DND-41 (cell line): ENCODE data around the gene PTPRA.

ENCODE experiments used
- ATAC-seq: fragments of 200-7000 bp; cut with Tn5 transposase; 3 replicates; pipeline ENCODE4 v1.9.1; 2021; ENCODE audit warnings: low read depth; ENCODE audit not compliant: insufficient read depth
- DNase-seq: peaks from one replicate; pipeline ENCODE4 v3.0.0-alpha.2; 2020
- H2AFZ ChIP-seq: 2 replicates; pipeline ENCODE4 v1.6.0; 2012; ENCODE audit warnings: low read depth, low read length
- H3K27ac ChIP-seq: 2 replicates; pipeline ENCODE4 v1.5.1; 2012; ENCODE audit warnings: low read length, inconsistent platforms
- H3K27me3 ChIP-seq: fragments of 200-600 bp; sonication (generic); 2 replicates; pipeline ENCODE4 v1.6.0; 2012; ENCODE audit warnings: low read length, mild to moderate bottlenecking, inconsistent platforms; ENCODE audit not compliant: insufficient read depth, poor library complexity
- H3K36me3 ChIP-seq: 2 replicates; pipeline ENCODE4 v1.5.1; 2012; ENCODE audit warnings: low read length, inconsistent platforms; ENCODE audit not compliant: insufficient read depth
- H3K4me1 ChIP-seq: 2 replicates; pipeline ENCODE4 v1.5.1; 2012; ENCODE audit warnings: mild to moderate bottlenecking, low read length; ENCODE audit not compliant: insufficient read depth
- H3K4me2 ChIP-seq: 2 replicates; pipeline ENCODE4 v1.6.0; 2012; ENCODE audit warnings: mild to moderate bottlenecking, moderate library complexity, low read length, inconsistent platforms; ENCODE audit not compliant: insufficient read depth
- H3K4me3 ChIP-seq, 2 experiments: fragments of 200-600 bp in 1 of 2; shearing (Covaris generic) in 1 of 2; 2 replicates each; pipeline ENCODE4 v1.5.1; 2012 to 2016; ENCODE audit warnings: inconsistent platforms in 2 of 2, low read length in 2 of 2, mild to moderate bottlenecking in 2 of 2, low read depth in 1 of 2, moderate library complexity in 1 of 2
- H3K79me2 ChIP-seq: 2 replicates; pipeline ENCODE4 v1.6.0; 2012; ENCODE audit warnings: low read length, inconsistent platforms; ENCODE audit not compliant: insufficient read depth
- H3K9ac ChIP-seq: 2 replicates; pipeline ENCODE4 v1.6.0; 2012; ENCODE audit warnings: low read depth, mild to moderate bottlenecking, inconsistent platforms, low read length, moderate library complexity
- H3K9me3 ChIP-seq: 2 replicates; pipeline ENCODE4 v1.5.1; 2012; ENCODE audit warnings: low read length, moderate library complexity, mild to moderate bottlenecking, inconsistent platforms; ENCODE audit not compliant: insufficient read depth, severe bottlenecking
- H4K20me1 ChIP-seq: 2 replicates; pipeline ENCODE4 v1.6.0; 2012; ENCODE audit warnings: low read length; ENCODE audit not compliant: insufficient read depth
- EZH2 ChIP-seq: IDR thresholded peaks from 3 replicates; pipeline ENCODE4 v1.6.1; 2012; ENCODE audit warnings: borderline replicate concordance, low read depth, mild to moderate bottlenecking, moderate library complexity, low read length, inconsistent platforms; ENCODE audit not compliant: severe bottlenecking
- TF ChIP-seq, protein P1 (sequence below): IDR thresholded peaks from 2 replicates; pipeline ENCODE4 v1.5.1; 2012; ENCODE audit warnings: borderline replicate concordance, low read length, moderate library complexity, mild to moderate bottlenecking; ENCODE audit not compliant: poor library complexity, severe bottlenecking; ENCODE audit errors: extremely low read depth

Gene PTPRA

DNA sequence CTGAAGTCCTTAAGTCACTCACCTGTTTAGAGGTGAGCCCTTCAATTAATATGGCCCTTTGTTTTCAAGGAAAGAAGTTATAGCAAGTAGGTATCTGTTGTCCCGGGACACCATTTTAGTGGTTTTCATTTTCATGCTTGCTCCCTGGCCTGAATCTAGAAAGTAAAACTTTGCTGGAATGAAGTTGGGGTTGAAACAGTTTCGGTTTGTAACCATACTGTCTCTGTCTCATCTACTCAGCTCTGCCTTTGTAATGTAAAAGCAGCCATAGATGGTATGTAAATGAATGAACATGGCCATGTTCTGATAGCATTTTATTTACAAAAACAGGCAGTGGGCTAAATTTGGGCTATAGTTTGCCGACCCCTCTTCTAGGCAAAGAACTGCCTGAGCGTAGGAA lies 105.2 kb downstream of the PTPRA start:
- Histone ChIP-seq H3K79me2 (peaks cover 3% of the 10 kb centered on the region), H3K4me3 (no peak overlapping the region), H3K27ac (no peak overlapping the region), H3K36me3 (peaks cover 5% of the 10 kb centered on the region; the same call in 1 of the 2 replicates), H3K27me3 (no peaks in the 10 kb centered on the region), H3K9me3 (no peaks in the 10 kb centered on the region), H2AFZ (no peak overlapping the region), H3K4me1 (no peaks in the 10 kb centered on the region), H3K4me2 (no peak overlapping the region), H3K9ac (no peak overlapping the region), H4K20me1 (peaks cover 6% of the 10 kb centered on the region; the same call in 1 of the 2 replicates)
- TF ChIP-seq EZH2, result no peak
- TF ChIP-seq, protein P1, sequence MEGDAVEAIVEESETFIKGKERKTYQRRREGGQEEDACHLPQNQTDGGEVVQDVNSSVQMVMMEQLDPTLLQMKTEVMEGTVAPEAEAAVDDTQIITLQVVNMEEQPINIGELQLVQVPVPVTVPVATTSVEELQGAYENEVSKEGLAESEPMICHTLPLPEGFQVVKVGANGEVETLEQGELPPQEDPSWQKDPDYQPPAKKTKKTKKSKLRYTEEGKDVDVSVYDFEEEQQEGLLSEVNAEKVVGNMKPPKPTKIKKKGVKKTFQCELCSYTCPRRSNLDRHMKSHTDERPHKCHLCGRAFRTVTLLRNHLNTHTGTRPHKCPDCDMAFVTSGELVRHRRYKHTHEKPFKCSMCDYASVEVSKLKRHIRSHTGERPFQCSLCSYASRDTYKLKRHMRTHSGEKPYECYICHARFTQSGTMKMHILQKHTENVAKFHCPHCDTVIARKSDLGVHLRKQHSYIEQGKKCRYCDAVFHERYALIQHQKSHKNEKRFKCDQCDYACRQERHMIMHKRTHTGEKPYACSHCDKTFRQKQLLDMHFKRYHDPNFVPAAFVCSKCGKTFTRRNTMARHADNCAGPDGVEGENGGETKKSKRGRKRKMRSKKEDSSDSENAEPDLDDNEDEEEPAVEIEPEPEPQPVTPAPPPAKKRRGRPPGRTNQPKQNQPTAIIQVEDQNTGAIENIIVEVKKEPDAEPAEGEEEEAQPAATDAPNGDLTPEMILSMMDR, result no peak
- DNase-seq, result no peak
- ATAC-seq, result no peak

DNA sequence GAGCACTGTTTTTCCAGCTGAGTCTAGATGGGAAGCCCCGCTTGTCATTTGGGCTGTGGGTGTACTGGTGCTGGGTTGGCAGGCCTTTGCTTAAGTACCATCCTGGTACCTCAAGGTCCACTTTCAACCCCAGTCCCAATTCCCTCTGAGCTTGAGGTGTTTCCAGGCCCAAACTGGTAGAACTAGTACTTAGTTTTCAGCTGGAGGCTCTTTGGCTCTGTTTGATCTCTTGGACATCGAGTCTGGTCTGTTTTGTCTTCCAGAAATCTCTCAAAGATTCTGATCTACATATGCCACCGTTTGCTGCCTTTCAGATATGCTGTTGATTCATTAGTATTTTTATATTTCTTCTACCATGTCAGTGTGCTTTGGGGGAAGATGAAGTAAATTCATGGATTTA lies 108.4 kb downstream of the PTPRA start:
- Histone ChIP-seq H3K9ac (no peak overlapping the region), H3K4me3 (no peak overlapping the region), H4K20me1 (peaks cover 9% of the 10 kb centered on the region; the same call in 1 of the 2 replicates), H3K27ac (no peak overlapping the region), H3K36me3 (peaks cover 29% of the 10 kb centered on the region), H3K4me2 (no peak overlapping the region), H3K79me2 (no peaks in the 10 kb centered on the region; the same call in 1 of the 2 replicates), H2AFZ (no peak overlapping the region), H3K27me3 (no peaks in the 10 kb centered on the region), H3K9me3 (no peaks in the 10 kb centered on the region), H3K4me1 (no peaks in the 10 kb centered on the region)
- TF ChIP-seq, protein P1, result no peak
- TF ChIP-seq EZH2, result no peak
- DNase-seq, result no peak
- no peak for ATAC-seq

DNA sequence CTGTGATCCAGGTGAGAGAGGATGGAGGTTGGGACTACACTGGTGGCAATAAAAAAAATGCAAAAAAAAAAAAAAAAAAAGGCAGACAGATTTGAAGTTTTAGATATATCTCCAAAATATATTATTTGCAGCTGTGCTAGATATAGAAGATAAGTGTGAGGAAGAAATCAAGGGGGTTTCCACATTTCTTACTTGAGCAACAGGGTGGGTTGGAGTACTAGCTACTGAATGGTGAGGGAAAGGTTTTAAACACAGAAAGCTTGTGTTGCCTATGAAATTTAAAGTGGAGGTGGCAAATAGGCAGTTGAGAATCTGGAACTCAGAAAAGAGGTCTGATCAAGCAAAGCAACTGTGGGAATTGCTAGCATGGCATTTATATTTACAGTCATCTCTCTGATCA lies 110.2 kb downstream of the PTPRA start:
- Histone ChIP-seq H3K36me3 (peaks cover 47% of the 10 kb centered on the region), H3K4me2 (no peak overlapping the region), H4K20me1 (peaks cover 9% of the 10 kb centered on the region; the same call in 1 of the 2 replicates), H3K4me3 (no peak overlapping the region), H3K9me3 (no peaks in the 10 kb centered on the region), H2AFZ (no peak overlapping the region), H3K4me1 (no peaks in the 10 kb centered on the region), H3K9ac (no peak overlapping the region), H3K27ac (no peak overlapping the region), H3K79me2 (no peaks in the 10 kb centered on the region; the same call in 1 of the 2 replicates), H3K27me3 (no peaks in the 10 kb centered on the region)
- no peak for TF ChIP-seq EZH2
- TF ChIP-seq, protein P1, result no peak
- DNase-seq (no peak), ATAC-seq (no peak)
